H1 (cell line): ENCODE measurements around the gene FCN3. TPM values are rescaled to one million over a fixed set of nuclear protein-coding genes. Genes with fewer than 3 reads are reported as not detected.

Experiments used
- ATF2 ChIP-seq: IDR thresholded peaks from 2 replicates; pipeline ENCODE4 v1.6.1; 2012; ENCODE audit warnings: low read length, inconsistent platforms
- BACH1 ChIP-seq: IDR thresholded peaks from 2 replicates; pipeline ENCODE4 v1.6.1; 2012; ENCODE audit warnings: low read length, improper control_type of control experiment
- BRCA1 ChIP-seq: IDR thresholded peaks from 2 replicates; pipeline ENCODE4 v1.6.1; 2012; ENCODE audit warnings: low read depth, low read length, improper control_type of control experiment
- CHD1 ChIP-seq: IDR thresholded peaks from 2 replicates; pipeline ENCODE4 v1.6.1; 2012; ENCODE audit warnings: low read depth, low read length, improper control_type of control experiment
- E2F6 ChIP-seq: IDR thresholded peaks from 2 replicates; pipeline ENCODE4 v1.6.1; 2012; ENCODE audit warnings: inconsistent platforms
- EZH2 ChIP-seq: fragments of 200-600 bp; sonication (generic); IDR thresholded peaks from 2 replicates; pipeline ENCODE4 v1.7.1; 2012; ENCODE audit warnings: low read depth, mild to moderate bottlenecking, moderate library complexity, low read length, inconsistent platforms; ENCODE audit not compliant: severe bottlenecking
- FOSL1 ChIP-seq: IDR thresholded peaks from 2 replicates; pipeline ENCODE4 v1.6.1; 2011; ENCODE audit warnings: mild to moderate bottlenecking, low read depth, low read length, moderate library complexity; ENCODE audit not compliant: insufficient read depth
- GABPA ChIP-seq: IDR thresholded peaks from 2 replicates; pipeline ENCODE4 v1.6.1; 2011; ENCODE audit warnings: mild to moderate bottlenecking, low read length, moderate library complexity, borderline replicate concordance; ENCODE audit not compliant: insufficient read depth
- GTF2F1 ChIP-seq: IDR thresholded peaks from 2 replicates; pipeline ENCODE4 v1.6.1; 2012; ENCODE audit warnings: low read depth, low read length, improper control_type of control experiment, borderline replicate concordance
- HDAC6 ChIP-seq: IDR thresholded peaks from one replicate; pipeline ENCODE4 v1.7.1; 2012; ENCODE audit warnings: low read depth, mild to moderate bottlenecking, inconsistent platforms, low read length, moderate library complexity
- JUN ChIP-seq: IDR thresholded peaks from 2 replicates; pipeline ENCODE4 v1.6.1; 2011; ENCODE audit warnings: low read depth, mild to moderate bottlenecking, improper control_type of control experiment, low read length
- KDM4A ChIP-seq: IDR thresholded peaks from one replicate; pipeline ENCODE4 v1.7.1; 2012; ENCODE audit warnings: low read depth, mild to moderate bottlenecking, moderate library complexity, low read length, inconsistent platforms; ENCODE audit not compliant: severe bottlenecking
- MAX ChIP-seq: IDR thresholded peaks from 2 replicates; pipeline ENCODE4 v1.6.1; 2012; ENCODE audit warnings: inconsistent platforms
- NANOG ChIP-seq: IDR thresholded peaks from 2 replicates; pipeline ENCODE4 v1.6.1; 2011; ENCODE audit warnings: low read length, low read depth, mild to moderate bottlenecking, inconsistent platforms; ENCODE audit not compliant: insufficient read depth, poor library complexity, severe bottlenecking
- POLR2A ChIP-seq, 2 experiments: IDR thresholded peaks; 1 replicate in 1 of 2; 2 replicates in 1 of 2; pipeline ENCODE4 v1.6.1; 2011; ENCODE audit warnings: low read depth in 2 of 2, low read length in 2 of 2, mild to moderate bottlenecking in 2 of 2; ENCODE audit errors: control extremely low read depth in 1 of 2
- RBBP5 ChIP-seq: IDR thresholded peaks from 2 replicates; pipeline ENCODE4 v1.7.1; 2012; ENCODE audit warnings: low read depth, mild to moderate bottlenecking, inconsistent platforms, low read length, moderate library complexity, borderline replicate concordance
- RFX5 ChIP-seq: IDR thresholded peaks from 2 replicates; pipeline ENCODE4 v1.6.1; 2011; ENCODE audit warnings: low read depth, low read length, improper control_type of control experiment, borderline replicate concordance
- RXRA ChIP-seq: IDR thresholded peaks from 2 replicates; pipeline ENCODE4 v1.6.1; 2011; ENCODE audit warnings: low read depth, mild to moderate bottlenecking, low read length, moderate library complexity; ENCODE audit not compliant: insufficient read depth
- SP1 ChIP-seq: IDR thresholded peaks from 2 replicates; pipeline ENCODE4 v1.6.1; 2011; ENCODE audit warnings: low read depth, low read length
- SUZ12 ChIP-seq: fragments of 200-600 bp; sonication (generic); IDR thresholded peaks from 2 replicates; pipeline ENCODE4 v1.6.1; 2012; ENCODE audit warnings: mild to moderate bottlenecking, inconsistent platforms, low read length, moderate library complexity, mixed read lengths
- TCF12 ChIP-seq: IDR thresholded peaks from 2 replicates; pipeline ENCODE4 v1.6.1; 2011; ENCODE audit warnings: low read depth, mild to moderate bottlenecking, low read length
- YY1 ChIP-seq: IDR thresholded peaks from 2 replicates; pipeline ENCODE4 v1.6.1; 2011; ENCODE audit warnings: low read depth, mild to moderate bottlenecking, low read length
- polyA plus RNA-seq, 7 experiments: library from polyadenylated mRNA; depleted of rRNA in 3 of 7; stranded (reverse) in 5 of 7; unstranded in 2 of 7; fragments of >200 nt in 5 of 7; fragments of 200-250 nt in 2 of 7; gene quantifications; 1 replicate in 5 of 7; 2 replicates in 1 of 7; 4 replicates in 1 of 7; pipeline versions ENCODE4 v1.2.1 to v1.2.3, GENCODE V29; 2011 to 2013; ENCODE audit warnings: missing spikeins in 2 of 7, mixed read lengths in 2 of 7
- total RNA-seq: library from RNA; stranded (reverse); fragmentation: NEBNext Ultra II Directional; extraction: Animal tissue kit (Norgen Biotek cat#: 25700); gene quantifications from 2 replicates; pipeline ENCODE4 v1.2.1, GENCODE V29; 2021

Gene FCN3
- total and polyA plus RNA-seq, 2 of the 8 experiments (the other 6 are each of a cell fraction or from before 2014, with no cell fraction given): 0.30 to 0.57 TPM

DNA sequence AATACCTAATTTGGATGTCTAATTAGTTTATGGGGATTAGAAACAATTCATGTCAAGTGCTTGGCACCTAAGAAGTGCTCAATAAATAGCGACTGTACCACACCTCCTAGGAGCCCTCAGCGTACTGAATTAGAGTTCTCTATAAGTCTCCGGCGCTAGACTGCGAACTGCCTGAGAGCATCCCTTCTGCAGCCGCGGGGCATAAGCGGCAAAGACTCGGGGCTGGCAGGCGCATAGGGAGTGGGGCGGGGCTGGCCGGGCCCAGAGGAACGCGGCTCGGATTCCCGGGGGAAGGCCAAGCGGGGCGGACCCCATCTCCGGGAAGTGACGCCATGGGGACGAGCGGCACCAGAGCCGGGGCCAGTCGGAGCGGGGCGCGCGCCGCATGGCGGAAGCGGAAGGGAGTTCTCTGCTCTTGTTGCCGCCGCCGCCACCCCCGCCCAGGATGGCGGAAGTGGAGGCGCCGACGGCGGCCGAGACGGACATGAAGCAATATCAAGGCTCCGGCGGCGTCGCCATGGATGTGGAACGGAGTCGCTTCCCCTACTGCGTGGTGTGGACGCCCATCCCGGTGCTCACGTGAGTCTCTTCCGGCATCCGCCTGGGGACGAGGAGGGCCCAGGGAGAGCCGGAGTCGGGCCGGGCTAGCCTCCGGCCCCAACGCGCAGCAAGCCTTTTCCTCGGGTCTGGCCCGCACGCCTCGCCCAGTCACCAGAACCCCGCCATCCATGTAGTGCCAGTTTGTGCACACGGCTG lies 52.6 kb downstream of the FCN3 start, which contains the start of gene TMEM222 (continued):
- no peak for TF ChIP-seq HDAC6
- TF ChIP-seq E2F6: peak; percentile 69
- TF ChIP-seq YY1: peak; percentile 86
- peak; percentile 90 for TF ChIP-seq MAX
- TF ChIP-seq RFX5: no peak
- TF ChIP-seq POLR2A (IDR thresholded peaks at IDR 0.05; ENCODE audit: control extremely low read depth in 1 of 2, low read depth in 2 of 2, low read length in 2 of 2): peak; percentile 69 to 87
- peak; percentile 73 for TF ChIP-seq KDM4A
- no peak for TF ChIP-seq EZH2
- 0 out of 2 replicates have a peak, but pooled peaks have one; percentile 71 for TF ChIP-seq ATF2
- TF ChIP-seq FOSL1: peak; percentile 58; the same call in 1 of the 2 replicates
- TF ChIP-seq SP1: peak; percentile 48; the same call in 1 of the 2 replicates
- TF ChIP-seq CHD1: no peak
- no peak for TF ChIP-seq NANOG
- no peak for TF ChIP-seq SUZ12
- TF ChIP-seq RBBP5: peak; percentile 80; the same call in 1 of the 2 replicates
- TF ChIP-seq BRCA1: no peak
- no peak for TF ChIP-seq JUN
- TF ChIP-seq GTF2F1: no peak
- TF ChIP-seq BACH1: no peak
- TF ChIP-seq TCF12: 0 out of 2 replicates have a peak, but pooled peaks have one; percentile 45
- TF ChIP-seq RXRA: 0 out of 2 replicates have a peak, but pooled peaks have one; percentile 21
- TF ChIP-seq GABPA: peak; percentile 98
